Measurements from ENCODE around the gene HNRNPA1L2. TPM values are rescaled to one million over a fixed set of nuclear protein-coding genes. Genes with fewer than 3 reads are reported as not detected.

Gene HNRNPA1L2
- total and polyA plus RNA-seq, 9 of the 15 experiments (the other 6 are each of a cell fraction or from before 2014, with no cell fraction given), result 3.7 to 10.8 (median 6.8) TPM

GRCh38 chr13:52652196-52652979, 10.2 kb downstream of the HNRNPA1L2 start, which contains the start of gene SUGT1 (continued):
- TF ChIP-seq, protein P1, sequence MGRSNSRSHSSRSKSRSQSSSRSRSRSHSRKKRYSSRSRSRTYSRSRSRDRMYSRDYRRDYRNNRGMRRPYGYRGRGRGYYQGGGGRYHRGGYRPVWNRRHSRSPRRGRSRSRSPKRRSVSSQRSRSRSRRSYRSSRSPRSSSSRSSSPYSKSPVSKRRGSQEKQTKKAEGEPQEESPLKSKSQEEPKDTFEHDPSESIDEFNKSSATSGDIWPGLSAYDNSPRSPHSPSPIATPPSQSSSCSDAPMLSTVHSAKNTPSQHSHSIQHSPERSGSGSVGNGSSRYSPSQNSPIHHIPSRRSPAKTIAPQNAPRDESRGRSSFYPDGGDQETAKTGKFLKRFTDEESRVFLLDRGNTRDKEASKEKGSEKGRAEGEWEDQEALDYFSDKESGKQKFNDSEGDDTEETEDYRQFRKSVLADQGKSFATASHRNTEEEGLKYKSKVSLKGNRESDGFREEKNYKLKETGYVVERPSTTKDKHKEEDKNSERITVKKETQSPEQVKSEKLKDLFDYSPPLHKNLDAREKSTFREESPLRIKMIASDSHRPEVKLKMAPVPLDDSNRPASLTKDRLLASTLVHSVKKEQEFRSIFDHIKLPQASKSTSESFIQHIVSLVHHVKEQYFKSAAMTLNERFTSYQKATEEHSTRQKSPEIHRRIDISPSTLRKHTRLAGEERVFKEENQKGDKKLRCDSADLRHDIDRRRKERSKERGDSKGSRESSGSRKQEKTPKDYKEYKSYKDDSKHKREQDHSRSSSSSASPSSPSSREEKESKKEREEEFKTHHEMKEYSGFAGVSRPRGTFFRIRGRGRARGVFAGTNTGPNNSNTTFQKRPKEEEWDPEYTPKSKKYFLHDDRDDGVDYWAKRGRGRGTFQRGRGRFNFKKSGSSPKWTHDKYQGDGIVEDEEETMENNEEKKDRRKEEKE (IDR thresholded peaks at IDR 0.05; ENCODE audit: borderline replicate concordance in 1 of 2, control insufficient read depth in 1 of 2, low read depth in 2 of 2, low read length in 1 of 2), result peak in 1 of 2 experiments; percentile 66; a peak in 1 of 4 replicates
- TF ChIP-seq TEAD1 (CRISPR knock-in tag; IDR thresholded peaks at IDR 0.05) (peak in 1 of 2 experiments; percentile 28; a peak in 1 of 4 replicates), ETV6 (IDR thresholded peaks at IDR 0.05; ENCODE audit: borderline replicate concordance in 1 of 2, low read depth in 2 of 2, low read length in 1 of 2) (no peak), ETV6 (CRISPR knock-in tag; IDR thresholded peaks at IDR 0.05; ENCODE audit: borderline replicate concordance) (no peak), ETV5 (CRISPR knock-in tag; IDR thresholded peaks at IDR 0.05; ENCODE audit: low read depth) (peak; percentile 50; the same call in 1 of the 2 replicates), ZNF347 (CRISPR knock-in tag; IDR thresholded peaks at IDR 0.05; ENCODE audit: low read depth) (no peak), KAT7 (CRISPR knock-in tag; IDR thresholded peaks at IDR 0.05; ENCODE audit: borderline replicate concordance) (no peak), HDAC3 (IDR thresholded peaks at IDR 0.05; ENCODE audit: borderline replicate concordance, partially characterized antibody) (no peak), ZZZ3 (IDR thresholded peaks at IDR 0.05) (no peak), ZNF121 (CRISPR knock-in tag; conservative IDR thresholded peaks at IDR 0.05) (no peak), MYC (IDR thresholded peaks at IDR 0.05; ENCODE audit: low read depth, low read length) (no peak; the same call in 1 of the 2 replicates), MYC (CRISPR knock-in tag; IDR thresholded peaks at IDR 0.05; ENCODE audit: borderline replicate concordance, low read depth) (peak; percentile 53; the same call in 1 of the 2 replicates), ZNF644 (tag; IDR thresholded peaks at IDR 0.05; ENCODE audit: low read depth) (no peak), DMBX1 (CRISPR knock-in tag; IDR thresholded peaks at IDR 0.05; ENCODE audit: borderline replicate concordance) (no peak), ZEB2 (IDR thresholded peaks at IDR 0.05) (no peak)
- TF ChIP-seq, protein P2, sequence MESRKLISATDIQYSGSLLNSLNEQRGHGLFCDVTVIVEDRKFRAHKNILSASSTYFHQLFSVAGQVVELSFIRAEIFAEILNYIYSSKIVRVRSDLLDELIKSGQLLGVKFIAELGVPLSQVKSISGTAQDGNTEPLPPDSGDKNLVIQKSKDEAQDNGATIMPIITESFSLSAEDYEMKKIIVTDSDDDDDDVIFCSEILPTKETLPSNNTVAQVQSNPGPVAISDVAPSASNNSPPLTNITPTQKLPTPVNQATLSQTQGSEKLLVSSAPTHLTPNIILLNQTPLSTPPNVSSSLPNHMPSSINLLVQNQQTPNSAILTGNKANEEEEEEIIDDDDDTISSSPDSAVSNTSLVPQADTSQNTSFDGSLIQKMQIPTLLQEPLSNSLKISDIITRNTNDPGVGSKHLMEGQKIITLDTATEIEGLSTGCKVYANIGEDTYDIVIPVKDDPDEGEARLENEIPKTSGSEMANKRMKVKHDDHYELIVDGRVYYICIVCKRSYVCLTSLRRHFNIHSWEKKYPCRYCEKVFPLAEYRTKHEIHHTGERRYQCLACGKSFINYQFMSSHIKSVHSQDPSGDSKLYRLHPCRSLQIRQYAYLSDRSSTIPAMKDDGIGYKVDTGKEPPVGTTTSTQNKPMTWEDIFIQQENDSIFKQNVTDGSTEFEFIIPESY (CRISPR knock-in tag; IDR thresholded peaks at IDR 0.05), result no peak; the same call in 1 of the 2 replicates
- TF ChIP-seq, protein P3, sequence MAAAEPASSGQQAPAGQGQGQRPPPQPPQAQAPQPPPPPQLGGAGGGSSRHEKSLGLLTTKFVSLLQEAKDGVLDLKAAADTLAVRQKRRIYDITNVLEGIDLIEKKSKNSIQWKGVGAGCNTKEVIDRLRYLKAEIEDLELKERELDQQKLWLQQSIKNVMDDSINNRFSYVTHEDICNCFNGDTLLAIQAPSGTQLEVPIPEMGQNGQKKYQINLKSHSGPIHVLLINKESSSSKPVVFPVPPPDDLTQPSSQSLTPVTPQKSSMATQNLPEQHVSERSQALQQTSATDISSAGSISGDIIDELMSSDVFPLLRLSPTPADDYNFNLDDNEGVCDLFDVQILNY (CRISPR knock-in tag; IDR thresholded peaks at IDR 0.05), result no peak
- TF ChIP-seq, protein P4, sequence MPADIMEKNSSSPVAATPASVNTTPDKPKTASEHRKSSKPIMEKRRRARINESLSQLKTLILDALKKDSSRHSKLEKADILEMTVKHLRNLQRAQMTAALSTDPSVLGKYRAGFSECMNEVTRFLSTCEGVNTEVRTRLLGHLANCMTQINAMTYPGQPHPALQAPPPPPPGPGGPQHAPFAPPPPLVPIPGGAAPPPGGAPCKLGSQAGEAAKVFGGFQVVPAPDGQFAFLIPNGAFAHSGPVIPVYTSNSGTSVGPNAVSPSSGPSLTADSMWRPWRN (IDR thresholded peaks at IDR 0.05; ENCODE audit: low read depth), result no peak
